HG03097 (cell line): ENCODE measurements around the gene IFNA1.
"Not testable (repeated sequence)": the region's sequence is repeated elsewhere in the genome, so short reads cannot be mapped to it uniquely, and the experiment has no call there.

ENCODE experiments used
- ATAC-seq: cut with Tn5 transposase; IDR thresholded peaks from one replicate; pipeline ENCODE4 v1.9.1; 2021; ENCODE audit not compliant: unreplicated experiment, low FRiP score

IFNA1 gene

GRCh38 chr9:21440139-21440538 is at the start of gene IFNA1:
Gene IFNA1, plus strand, starts transcription at chr9:21440439. Its CDS starts 69 bp downstream, at chr9:21440508.
- no peak for ATAC-seq

GRCh38 chr9:21392270-21392669 is 48.0 kb upstream of the IFNA1 start:
- peak; percentile 76 for ATAC-seq

GRCh38 chr9:21395778-21396717 is 44.2 kb upstream of the IFNA1 start:
- peak; percentile 49 for ATAC-seq

GRCh38 chr9:21398955-21399489 is 41.2 kb upstream of the IFNA1 start:
- no peak for ATAC-seq

GRCh38 chr9:21399956-21400355 is 40.3 kb upstream of the IFNA1 start:
- ATAC-seq, result no peak

DNA sequence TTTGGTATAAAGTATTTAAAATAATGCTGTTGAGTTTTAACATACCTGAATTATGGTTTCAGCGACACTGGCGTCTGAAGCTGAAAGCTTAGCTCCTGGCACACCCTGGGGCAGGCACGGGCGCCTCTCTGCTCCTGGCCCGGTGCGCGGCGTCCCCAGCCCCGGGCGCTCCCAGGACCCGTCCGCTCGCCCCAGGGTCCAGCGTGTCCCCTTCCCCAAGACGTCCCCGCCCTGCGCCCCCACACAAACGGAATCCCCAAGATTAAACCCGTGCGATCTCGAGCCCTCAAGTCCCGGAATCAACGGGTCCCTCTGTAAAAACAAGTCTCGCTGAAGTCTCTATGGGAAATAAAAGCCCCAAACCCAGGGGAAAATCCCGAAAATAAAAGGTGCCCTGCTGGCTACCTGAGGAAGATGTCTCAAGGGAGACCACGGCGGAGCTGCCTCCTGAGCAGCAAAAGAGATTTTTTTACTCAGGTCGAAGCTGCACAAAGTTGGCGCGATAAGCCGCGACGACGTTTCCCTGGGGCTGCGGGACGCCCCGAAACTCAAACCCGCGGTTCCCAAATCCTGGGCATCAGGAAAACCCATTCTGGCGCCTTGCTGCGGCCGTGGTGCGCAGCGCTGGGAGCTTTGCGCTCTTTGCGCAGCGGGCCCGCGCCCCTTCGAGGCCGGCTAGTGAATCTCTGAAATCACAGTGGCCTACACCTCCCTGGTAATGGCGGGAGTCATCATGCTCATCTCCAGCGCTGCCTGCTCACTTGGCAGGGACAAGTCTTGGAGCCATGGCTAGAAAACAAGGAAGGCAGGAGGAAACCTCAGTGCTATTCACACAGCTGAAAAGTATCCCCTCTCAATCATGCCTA is 37.6 kb upstream of the IFNA1 start:
- ATAC-seq, result peak; percentile 39

DNA sequence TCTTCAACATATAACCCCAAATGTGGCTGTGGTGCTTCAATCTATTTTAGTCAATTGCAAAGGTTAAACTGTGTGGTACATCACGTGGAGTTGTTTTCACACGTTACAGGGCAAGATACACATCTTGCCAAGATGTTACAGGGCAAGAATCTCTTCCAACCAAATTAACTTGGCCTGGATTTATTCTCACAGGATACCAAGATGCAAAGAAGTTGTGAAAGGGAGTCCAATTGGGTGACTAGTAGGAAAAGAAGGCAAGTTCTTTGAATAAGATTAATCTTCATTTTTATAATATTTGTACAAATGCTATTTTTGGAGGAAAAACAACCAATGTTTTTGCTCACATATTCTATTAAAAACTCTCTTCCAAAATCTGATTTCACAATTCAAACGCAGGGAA is 36.1 kb upstream of the IFNA1 start:
- ATAC-seq, result no peak

- ATAC-seq, result no peak
Observed at GRCh38 chr9:21408817-21409216, 31.4 kb upstream of the IFNA1 start, which contains the start of gene IFNA8. Gene IFNA8, plus strand, starts transcription at chr9:21409117. Its CDS starts 60 bp downstream, at chr9:21409177.

GRCh38 chr9:21412107-21412506 is 28.1 kb upstream of the IFNA1 start:
- ATAC-seq, result no peak

DNA sequence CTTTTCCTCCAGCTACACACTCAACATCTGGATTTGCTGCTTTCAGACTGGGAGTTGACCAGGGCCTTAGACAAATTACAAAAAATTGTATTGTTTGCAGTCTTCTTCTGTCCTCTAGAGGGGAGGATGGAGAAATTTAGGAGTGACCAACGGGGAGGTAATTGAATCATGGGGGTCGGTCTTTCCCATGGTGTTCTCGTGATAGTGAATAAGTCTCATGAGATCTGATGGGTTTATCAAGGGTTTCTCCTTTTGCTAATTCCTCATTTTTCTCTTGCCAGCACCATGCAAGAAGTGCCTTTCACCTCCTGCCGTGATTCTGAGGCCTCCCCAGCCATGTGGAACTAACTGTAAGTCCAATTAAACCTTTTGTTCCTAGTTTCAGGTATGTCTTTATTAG is 27.1 kb upstream of the IFNA1 start:
- ATAC-seq, result no peak

GRCh38 chr9:21413624-21414023 is 26.6 kb upstream of the IFNA1 start:
- no peak for ATAC-seq

- no peak for ATAC-seq
Observed at GRCh38 chr9:21414220-21414940, 25.9 kb upstream of the IFNA1 start.

GRCh38 chr9:21415493-21416267 is 24.6 kb upstream of the IFNA1 start:
- ATAC-seq, result no peak

GRCh38 chr9:21428235-21428634 is 12.0 kb upstream of the IFNA1 start:
- no peak for ATAC-seq

DNA sequence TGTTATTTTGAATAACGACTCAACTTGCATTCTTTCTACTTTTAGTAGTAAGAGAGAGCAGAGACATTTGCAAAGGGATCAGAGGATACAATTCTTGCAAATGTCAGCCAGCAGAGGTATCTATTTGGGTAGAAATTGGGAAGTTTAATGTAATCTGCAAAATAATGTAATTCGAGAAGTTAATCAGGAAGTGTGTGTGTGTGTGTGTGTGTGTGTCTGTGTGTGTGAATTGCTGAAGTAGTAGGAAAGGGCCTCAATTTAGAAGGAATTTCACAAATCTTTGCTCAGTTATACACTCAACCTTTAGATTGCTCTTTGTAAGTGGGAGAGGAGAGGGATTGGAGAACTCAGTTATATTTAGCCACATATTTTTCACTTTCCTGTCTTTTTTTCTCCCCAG is 11.0 kb upstream of the IFNA1 start:
- ATAC-seq, result no peak

GRCh38 chr9:21432672-21433425 is 7.4 kb upstream of the IFNA1 start:
- ATAC-seq, result peak; percentile 51

DNA sequence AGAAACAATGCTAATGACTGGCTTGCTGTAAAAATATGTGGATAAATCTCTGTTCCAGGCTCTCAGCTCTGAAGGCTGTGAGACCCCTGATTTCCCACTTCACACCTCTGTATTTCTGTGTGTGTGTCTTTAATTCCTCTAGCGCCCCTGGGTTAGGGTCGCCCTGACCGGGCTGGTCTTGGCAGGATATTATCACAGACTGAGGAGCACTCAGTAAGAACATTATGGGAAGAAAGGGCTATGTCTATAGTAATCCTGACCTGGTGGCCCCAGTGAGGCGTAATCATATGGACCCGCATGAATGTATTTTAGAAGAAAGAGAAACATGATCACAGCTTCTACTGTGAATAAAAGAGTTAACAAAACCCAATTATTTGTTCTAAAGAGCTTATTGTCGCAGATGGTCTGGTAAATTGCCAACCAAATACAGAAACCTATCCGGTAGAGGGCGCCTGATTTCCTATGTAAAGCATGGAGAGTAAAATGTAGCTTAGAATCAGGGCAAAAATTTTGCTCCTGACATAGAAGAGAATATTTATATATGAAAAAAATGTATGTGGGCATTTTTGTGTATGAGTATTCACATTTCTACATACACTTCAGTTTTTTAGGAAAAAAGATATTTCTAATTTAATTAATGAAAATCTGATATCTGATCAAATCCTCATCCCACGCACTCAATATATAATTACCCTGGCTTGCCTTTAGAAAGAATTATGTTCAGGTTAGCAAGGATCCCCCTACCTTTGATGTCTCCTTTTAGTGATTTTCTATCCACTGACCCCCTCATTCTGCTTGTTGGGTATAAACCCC is 5.8 kb upstream of the IFNA1 start:
- no peak for ATAC-seq

- not testable (repeated sequence) for ATAC-seq
Observed at GRCh38 chr9:21435015-21435383, 5.2 kb upstream of the IFNA1 start.
